Stomach (tissue), 9 donors: Measurements from ENCODE around the gene PHLDB3. TPM values are rescaled to one million over a fixed set of nuclear protein-coding genes. Genes with fewer than 3 reads are reported as not detected.
"Not testable (repeated sequence)": the region's sequence is repeated elsewhere in the genome, so short reads cannot be mapped to it uniquely, and the experiment has no call there.

ENCODE experiments used
- DNase-seq, 2 donors: peaks; one replicate each; pipeline versions ENCODE4 v3.0.0 to v3.0.0-alpha.2; 2013 to 2019
- H3K27ac ChIP-seq, 5 donors: fragments of 200-600 bp in 4 of 5; sonication (generic) in 4 of 5; one replicate each; pipeline ENCODE4 v1.5.1; 2013 to 2019; ENCODE audit warnings: mild to moderate bottlenecking in 1 of 5, moderate library complexity in 1 of 5
- H3K27me3 ChIP-seq, 3 donors: fragments of 200-600 bp; sonication (generic); one replicate each; pipeline ENCODE4 v1.5.1; 2017 to 2019; ENCODE audit warnings: mixed run types in 1 of 3
- H3K36me3 ChIP-seq, 4 donors: fragments of 200-600 bp; sonication (generic); 1 replicate in 3 of 4; 2 replicates in 1 of 4; pipeline ENCODE4 v1.5.1; 2016 to 2019
- H3K4me1 ChIP-seq, 4 donors: fragments of 200-600 bp; sonication (generic); one replicate each; pipeline ENCODE4 v1.5.1; 2016 to 2019
- H3K4me3 ChIP-seq, 4 donors: fragments of 200-600 bp; sonication (generic) in 3 of 4; one replicate each; pipeline ENCODE4 v1.5.1; 2016 to 2019; ENCODE audit warnings: mild to moderate bottlenecking in 1 of 4
- H3K9me3 ChIP-seq, 4 donors: fragments of 200-600 bp; sonication (generic); one replicate each; pipeline ENCODE4 v1.5.1; 2016 to 2019
- CTCF ChIP-seq, 7 experiments: fragments of 450-650 bp in 4 of 7; fragments of 200-600 bp in 3 of 7; sonication (generic) in 3 of 7; IDR thresholded peaks; one replicate each; pipeline ENCODE4 v1.5.1; 2016 to 2019; ENCODE audit warnings: antibody characterized with exemption in 7 of 7, control low read depth in 2 of 7, mild to moderate bottlenecking in 1 of 7
- EP300 ChIP-seq: sonication (generic); formaldehyde crosslinking; IDR thresholded peaks from one replicate; pipeline ENCODE4 v1.6.1; 2017; ENCODE audit warnings: antibody characterized with exemption
- POLR2A ChIP-seq, 4 donors: fragments of 450-650 bp; IDR thresholded peaks; one replicate each; pipeline ENCODE4 v1.6.1; 2016; ENCODE audit warnings: antibody characterized with exemption in 4 of 4, control low read depth in 2 of 4, mild to moderate bottlenecking in 1 of 4, moderate library complexity in 1 of 4
- POLR2AphosphoS5 ChIP-seq, 3 donors: sonication (generic); formaldehyde crosslinking; IDR thresholded peaks; one replicate each; pipeline ENCODE4 v1.6.1; 2016; ENCODE audit warnings: antibody characterized with exemption in 3 of 3
- WGBS, 5 donors: extraction: QIAGEN DNeasy Blood & Tissue Kit in 3 of 5; methylation state at CpG; one replicate each; pipeline versions ENCODE4 v1.1.5 to v1.1.7; 2013 to 2018; 5-methylcytosine and 5-hydroxymethylcytosine counted together
- intact Hi-C: fragments of 100-400 bp; cut with DNase I; formaldehyde crosslinking; loops from one replicate; pipeline ENCODE4 v1.15.1; 2023; ENCODE audit warnings: low total_unique reads
- polyA plus RNA-seq, 3 donors: library from polyadenylated mRNA; stranded (reverse); fragments of 200-250 nt; gene quantifications; one replicate each; pipeline ENCODE4 v1.2.3, GENCODE V29; 2013
- total RNA-seq, 5 donors: library from RNA; depleted of rRNA; stranded (reverse); fragments of >200 nt; gene quantifications; one replicate each; pipeline versions ENCODE4 v1.1.0 to v1.2.3, GENCODE V29; 2014 to 2016
- donor health status: healthy with polysubstance abuse.
- donor health status: Bipolar disorder and iron deficiency.
- donor health status: healthy.

Gene PHLDB3
- total and polyA plus RNA-seq, 8 donors: 2.0 to 55.3 (median 9.5) TPM; not detected in 1

GRCh38 chr19:43446746-43447489 is 57.6 kb downstream of the PHLDB3 start:
- DNase-seq: peak; percentile 80 to 92
- Histone ChIP-seq H3K27me3 (no peaks in the 10 kb centered on the region), H3K4me3 (no peak overlapping the region), H3K9me3 (no peaks in the 10 kb centered on the region), H3K4me1 (peaks cover 0 to 6% (median 3%) of the 10 kb centered on the region in 4 donors), H3K27ac (no peak overlapping the region), H3K36me3 (no peaks in the 10 kb centered on the region)
- no peak for TF ChIP-seq EP300
- TF ChIP-seq POLR2AphosphoS5 (IDR thresholded peaks at IDR 0.05): peak in 1 of 3 donors; percentile 63
- TF ChIP-seq POLR2A (IDR thresholded peaks at IDR 0.05): no peak
- peak in 5 of 7 experiments; percentile 88 to 97 (median 94) for TF ChIP-seq CTCF (IDR thresholded peaks at IDR 0.05)
- 23 to 28% (median 25%) methylated on average over 14 of the region's 14 CpGs for WGBS, 5 donors
- intact Hi-C loops: loop anchor here (5.0 kb wide), 1 partner anchor 75 kb away; no protein-coding TSS in a partner anchor

- Histone ChIP-seq H3K27ac (no peak overlapping the region), H3K4me3 (no peak overlapping the region), H3K9me3 (no peaks in the 10 kb centered on the region), H3K27me3 (no peaks in the 10 kb centered on the region), H3K4me1 (peaks cover 0 to 6% (median 3%) of the 10 kb centered on the region in 4 donors), H3K36me3 (no peaks in the 10 kb centered on the region)
- 92 to 100% (median 96%) methylated on average over 2 of the region's 2 CpGs for WGBS, 5 donors
- intact Hi-C loops: loop anchor here (5.0 kb wide), 1 partner anchor 77 kb away; no protein-coding TSS in a partner anchor
- TF ChIP-seq EP300 (no peak), CTCF (IDR thresholded peaks at IDR 0.05) (no peak), POLR2A (IDR thresholded peaks at IDR 0.05) (no peak), POLR2AphosphoS5 (IDR thresholded peaks at IDR 0.05) (no peak)
- no peak for DNase-seq
These were observed 59.1 kb downstream of the PHLDB3 start for GRCh38 chr19:43445426-43445825.

- Histone ChIP-seq H3K9me3 (no peaks in the 10 kb centered on the region), H3K27me3 (no peaks in the 10 kb centered on the region), H3K4me1 (peaks cover 0 to 6% (median 3%) of the 10 kb centered on the region in 4 donors), H3K4me3 (no peak overlapping the region), H3K36me3 (no peaks in the 10 kb centered on the region), H3K27ac (no peak overlapping the region)
- no peak for DNase-seq
- intact Hi-C loops: loop anchor here (5.0 kb wide), 1 partner anchor 78 kb away; no protein-coding TSS in a partner anchor
- 76 to 87% (median 80%) methylated on average over 15 of the region's 15 CpGs for WGBS, 5 donors
- no peak for TF ChIP-seq EP300
- TF ChIP-seq POLR2A (IDR thresholded peaks at IDR 0.05): no peak
- TF ChIP-seq CTCF (IDR thresholded peaks at IDR 0.05): no peak
These were observed 59.8 kb downstream of the PHLDB3 start for GRCh38 chr19:43444531-43445287.

- H3K9me3 ChIP-seq, H3K27me3 ChIP-seq, intact Hi-C loops, H3K27ac ChIP-seq, H3K36me3 ChIP-seq, H3K4me3 ChIP-seq, DNase-seq: not testable (repeated sequence)
- peaks cover under 1 to 11% (median 4%) of the 10 kb centered on the region in 4 donors for H3K4me1 ChIP-seq
- 87 to 94% (median 93%) methylated on average over 9 of the region's 9 CpGs for WGBS, 5 donors
These were observed 60.5 kb downstream of the PHLDB3 start for GRCh38 chr19:43444091-43444490.
